ENCODE measurements around the gene PRKCA. TPM values are rescaled to one million over a fixed set of nuclear protein-coding genes. Genes with fewer than 3 reads are reported as not detected.

The PRKCA gene
- total and polyA plus RNA-seq, 2 of the 13 experiments (the other 11 are each of a cell fraction or from before 2014, with no cell fraction given): 18.5 to 21.5 TPM

DNA sequence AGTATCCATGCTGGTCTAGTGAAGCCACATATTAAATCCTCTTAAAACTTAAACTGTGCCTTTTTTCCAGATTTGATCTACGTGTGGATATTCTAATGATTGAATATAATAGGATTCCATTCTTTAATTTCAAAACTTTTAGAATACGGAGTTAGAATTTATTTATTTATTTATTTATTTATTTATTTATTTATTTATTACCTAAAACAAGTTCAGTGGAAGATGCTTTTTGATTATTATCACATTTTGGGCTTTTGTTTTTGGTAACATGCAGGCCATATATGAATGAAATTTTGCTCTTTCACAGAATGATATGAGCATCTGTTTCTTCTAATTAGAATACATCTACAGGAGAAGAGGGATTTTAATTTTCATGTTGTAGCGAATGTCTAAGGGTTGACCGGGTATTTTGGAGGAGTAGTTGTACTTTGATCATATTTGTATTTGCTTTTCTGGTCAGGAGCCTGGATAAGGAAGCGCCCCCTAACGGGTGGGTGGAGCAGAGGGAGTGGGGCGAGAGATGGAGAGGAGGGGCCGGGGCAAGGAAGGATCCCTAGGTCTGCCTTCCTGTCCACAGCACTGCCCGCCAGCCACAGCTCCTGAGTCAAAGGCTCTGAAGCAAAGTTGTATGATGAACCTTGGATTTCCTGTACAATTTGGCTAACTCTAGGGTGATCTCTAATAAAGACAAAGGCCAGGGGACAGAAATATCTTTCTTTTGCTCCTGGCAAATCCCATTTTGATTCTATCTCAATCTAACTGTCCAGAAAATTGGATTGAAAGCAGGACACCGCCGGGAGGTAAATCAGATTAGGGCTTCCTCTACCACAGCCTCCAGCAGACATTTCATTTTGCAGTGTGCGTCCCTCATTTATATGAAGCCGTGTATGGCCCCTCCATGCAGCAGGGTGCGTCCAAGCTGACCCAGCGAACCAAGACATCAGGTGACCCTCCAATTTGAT is 149.1 kb downstream of the PRKCA start (continued):
- TF ChIP-seq, protein P1, sequence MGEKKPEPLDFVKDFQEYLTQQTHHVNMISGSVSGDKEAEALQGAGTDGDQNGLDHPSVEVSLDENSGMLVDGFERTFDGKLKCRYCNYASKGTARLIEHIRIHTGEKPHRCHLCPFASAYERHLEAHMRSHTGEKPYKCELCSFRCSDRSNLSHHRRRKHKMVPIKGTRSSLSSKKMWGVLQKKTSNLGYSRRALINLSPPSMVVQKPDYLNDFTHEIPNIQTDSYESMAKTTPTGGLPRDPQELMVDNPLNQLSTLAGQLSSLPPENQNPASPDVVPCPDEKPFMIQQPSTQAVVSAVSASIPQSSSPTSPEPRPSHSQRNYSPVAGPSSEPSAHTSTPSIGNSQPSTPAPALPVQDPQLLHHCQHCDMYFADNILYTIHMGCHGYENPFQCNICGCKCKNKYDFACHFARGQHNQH (CRISPR knock-in tag; IDR thresholded peaks at IDR 0.05): peak; percentile 84; the same call in 1 of the 2 replicates
- peak; percentile 68 for TF ChIP-seq STAG1 (CRISPR knock-in tag; IDR thresholded peaks at IDR 0.05)
- TF ChIP-seq AHR (CRISPR knock-in tag; IDR thresholded peaks at IDR 0.05): 0 out of 2 replicates have a peak, but pooled peaks have one; percentile 50
- TF ChIP-seq, protein P2, sequence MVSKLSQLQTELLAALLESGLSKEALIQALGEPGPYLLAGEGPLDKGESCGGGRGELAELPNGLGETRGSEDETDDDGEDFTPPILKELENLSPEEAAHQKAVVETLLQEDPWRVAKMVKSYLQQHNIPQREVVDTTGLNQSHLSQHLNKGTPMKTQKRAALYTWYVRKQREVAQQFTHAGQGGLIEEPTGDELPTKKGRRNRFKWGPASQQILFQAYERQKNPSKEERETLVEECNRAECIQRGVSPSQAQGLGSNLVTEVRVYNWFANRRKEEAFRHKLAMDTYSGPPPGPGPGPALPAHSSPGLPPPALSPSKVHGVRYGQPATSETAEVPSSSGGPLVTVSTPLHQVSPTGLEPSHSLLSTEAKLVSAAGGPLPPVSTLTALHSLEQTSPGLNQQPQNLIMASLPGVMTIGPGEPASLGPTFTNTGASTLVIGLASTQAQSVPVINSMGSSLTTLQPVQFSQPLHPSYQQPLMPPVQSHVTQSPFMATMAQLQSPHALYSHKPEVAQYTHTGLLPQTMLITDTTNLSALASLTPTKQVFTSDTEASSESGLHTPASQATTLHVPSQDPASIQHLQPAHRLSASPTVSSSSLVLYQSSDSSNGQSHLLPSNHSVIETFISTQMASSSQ (IDR thresholded peaks at IDR 0.05; ENCODE audit: low read depth): no peak
- TF ChIP-seq, protein P2 (CRISPR knock-in tag; IDR thresholded peaks at IDR 0.05; ENCODE audit: borderline replicate concordance): peak; percentile 25; the same call in 1 of the 2 replicates
- TF ChIP-seq CENPT (CRISPR knock-in tag; IDR thresholded peaks at IDR 0.05; ENCODE audit: low read depth): no peak
- TF ChIP-seq ZNF615 (CRISPR knock-in tag; IDR thresholded peaks at IDR 0.05; ENCODE audit: borderline replicate concordance): no peak
- TF ChIP-seq SSRP1 (CRISPR knock-in tag; IDR thresholded peaks at IDR 0.05): no peak
- TF ChIP-seq MED8 (CRISPR knock-in tag; IDR thresholded peaks at IDR 0.05; ENCODE audit: insufficient replicate concordance): no peak
- no peak for TF ChIP-seq ZFP41 (CRISPR knock-in tag; IDR thresholded peaks at IDR 0.05; ENCODE audit: borderline replicate concordance)
- TF ChIP-seq ZFP37 (CRISPR knock-in tag; IDR thresholded peaks at IDR 0.05; ENCODE audit: borderline replicate concordance): peak; percentile 33; the same call in 1 of the 2 replicates
- TF ChIP-seq ZNF7 (CRISPR knock-in tag; IDR thresholded peaks at IDR 0.05): no peak
- TF ChIP-seq ZIK1 (CRISPR knock-in tag; IDR thresholded peaks at IDR 0.05; ENCODE audit: borderline replicate concordance, low read depth): no peak
- no peak for TF ChIP-seq REST (IDR thresholded peaks at IDR 0.05; ENCODE audit: borderline replicate concordance in 1 of 2, low read depth in 1 of 2, low read length in 2 of 2)
- no peak for TF ChIP-seq ZHX1 (CRISPR knock-in tag; IDR thresholded peaks at IDR 0.05; ENCODE audit: low read depth)
- peak; percentile 97 for TF ChIP-seq GATAD2A (CRISPR knock-in tag; IDR thresholded peaks at IDR 0.05)

Data from HepG2 (cell line).